Neural cell (in vitro differentiated cells): ENCODE data around the gene AMBP.

Experiments used
- EP300 ChIP-seq: fragments of 450-650 bp; conservative IDR thresholded peaks from 2 replicates; pipeline ENCODE4 v1.6.1; 2014; ENCODE audit warnings: antibody characterized with exemption, mild to moderate bottlenecking, moderate library complexity; ENCODE audit not compliant: poor library complexity, severe bottlenecking
- EZH2 ChIP-seq: fragments of 200-600, 300-800 bp; shearing (Covaris generic), sonication (generic); IDR thresholded peaks from 2 replicates; pipeline ENCODE4 v1.6.1; 2014; ENCODE audit warnings: antibody characterized with exemption, low read length, borderline replicate concordance, mild to moderate bottlenecking; ENCODE audit not compliant: insufficient read depth, poor library complexity, severe bottlenecking
- MXI1 ChIP-seq: fragments of 450-650 bp; conservative IDR thresholded peaks from 2 replicates; pipeline ENCODE4 v1.6.1; 2014; ENCODE audit warnings: antibody characterized with exemption, mild to moderate bottlenecking; ENCODE audit not compliant: poor library complexity, severe bottlenecking
- POLR2AphosphoS5 ChIP-seq: IDR thresholded peaks from 2 replicates; pipeline ENCODE4 v1.6.1; 2012
- RAD21 ChIP-seq: fragments of 450-650 bp; conservative IDR thresholded peaks from 2 replicates; pipeline ENCODE4 v1.6.1; 2014; ENCODE audit warnings: antibody characterized with exemption, mild to moderate bottlenecking, moderate library complexity
- REST ChIP-seq: IDR thresholded peaks from 2 replicates; pipeline ENCODE4 v1.6.1; 2012; ENCODE audit warnings: borderline replicate concordance
- SMC3 ChIP-seq: fragments of 450-650 bp; conservative IDR thresholded peaks from 2 replicates; pipeline ENCODE4 v1.6.1; 2014; ENCODE audit warnings: antibody characterized with exemption, mild to moderate bottlenecking, moderate library complexity; ENCODE audit not compliant: poor library complexity
- TAF1 ChIP-seq: IDR thresholded peaks from 2 replicates; pipeline ENCODE4 v1.6.1; 2012; ENCODE audit warnings: low read depth
- TF ChIP-seq, protein P1 (sequence below): fragments of 450-650 bp; IDR thresholded peaks from 2 replicates; pipeline ENCODE4 v1.5.1; 2014; ENCODE audit warnings: antibody characterized with exemption, mild to moderate bottlenecking, moderate library complexity; ENCODE audit not compliant: poor library complexity, severe bottlenecking

GRCh38 chr9:114025196-114025753 is 52.8 kb downstream of the AMBP start:
- TF ChIP-seq RAD21 (no peak), TAF1 (no peak), EP300 (no peak), REST (no peak), POLR2AphosphoS5 (no peak), EZH2 (no peak), MXI1 (no peak), SMC3 (no peak)
- TF ChIP-seq, protein P1, sequence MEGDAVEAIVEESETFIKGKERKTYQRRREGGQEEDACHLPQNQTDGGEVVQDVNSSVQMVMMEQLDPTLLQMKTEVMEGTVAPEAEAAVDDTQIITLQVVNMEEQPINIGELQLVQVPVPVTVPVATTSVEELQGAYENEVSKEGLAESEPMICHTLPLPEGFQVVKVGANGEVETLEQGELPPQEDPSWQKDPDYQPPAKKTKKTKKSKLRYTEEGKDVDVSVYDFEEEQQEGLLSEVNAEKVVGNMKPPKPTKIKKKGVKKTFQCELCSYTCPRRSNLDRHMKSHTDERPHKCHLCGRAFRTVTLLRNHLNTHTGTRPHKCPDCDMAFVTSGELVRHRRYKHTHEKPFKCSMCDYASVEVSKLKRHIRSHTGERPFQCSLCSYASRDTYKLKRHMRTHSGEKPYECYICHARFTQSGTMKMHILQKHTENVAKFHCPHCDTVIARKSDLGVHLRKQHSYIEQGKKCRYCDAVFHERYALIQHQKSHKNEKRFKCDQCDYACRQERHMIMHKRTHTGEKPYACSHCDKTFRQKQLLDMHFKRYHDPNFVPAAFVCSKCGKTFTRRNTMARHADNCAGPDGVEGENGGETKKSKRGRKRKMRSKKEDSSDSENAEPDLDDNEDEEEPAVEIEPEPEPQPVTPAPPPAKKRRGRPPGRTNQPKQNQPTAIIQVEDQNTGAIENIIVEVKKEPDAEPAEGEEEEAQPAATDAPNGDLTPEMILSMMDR: no peak
